Liver (tissue), 9 donors: ENCODE data around the gene CATSPER3. TPM values are rescaled to one million over a fixed set of nuclear protein-coding genes. Genes with fewer than 3 reads are reported as not detected.

Experiments used
- DNase-seq: peaks from one replicate; pipeline ENCODE4 v3.0.0-alpha.2; 2017; ENCODE audit warnings: low spot score
- H3K27ac ChIP-seq, 2 donors: one replicate each; pipeline ENCODE4 v1.7.0; 2013; ENCODE audit warnings: inconsistent platforms in 2 of 2, low read length in 2 of 2, control low read depth in 1 of 2, low read depth in 1 of 2, mild to moderate bottlenecking in 1 of 2
- H3K27me3 ChIP-seq, 4 donors: one replicate each; pipeline versions ENCODE4 v1.6.1 to v1.7.0; 2013; ENCODE audit warnings: low read length in 3 of 4, inconsistent platforms in 1 of 4, mild to moderate bottlenecking in 1 of 4, moderate library complexity in 1 of 4; ENCODE audit not compliant: control insufficient read depth in 4 of 4, insufficient read depth in 4 of 4
- H3K36me3 ChIP-seq, 4 donors: one replicate each; pipeline versions ENCODE4 v1.6.1 to v1.7.0; 2013; ENCODE audit warnings: low read length in 3 of 4, mild to moderate bottlenecking in 3 of 4, low read depth in 1 of 4, moderate library complexity in 1 of 4; ENCODE audit not compliant: control insufficient read depth in 4 of 4, insufficient read depth in 3 of 4
- H3K4me1 ChIP-seq, 4 donors: one replicate each; pipeline versions ENCODE4 v1.6.1 to v1.7.0; 2013; ENCODE audit warnings: low read length in 3 of 4, mild to moderate bottlenecking in 3 of 4, moderate library complexity in 1 of 4; ENCODE audit not compliant: control insufficient read depth in 4 of 4, insufficient read depth in 4 of 4
- H3K4me3 ChIP-seq, 3 donors: one replicate each; pipeline versions ENCODE4 v1.6.1 to v1.7.0; 2013; ENCODE audit warnings: low read length in 3 of 3, control low read depth in 1 of 3, low read depth in 1 of 3, mild to moderate bottlenecking in 1 of 3
- H3K9ac ChIP-seq, 2 donors: one replicate each; pipeline ENCODE4 v1.7.0; 2013; ENCODE audit warnings: low read length in 2 of 2, mild to moderate bottlenecking in 2 of 2, moderate library complexity in 2 of 2, control low read depth in 1 of 2, low read depth in 1 of 2
- H3K9me3 ChIP-seq, 4 donors: one replicate each; pipeline versions ENCODE4 v1.6.1 to v1.7.0; 2013; ENCODE audit warnings: low read length in 3 of 4; ENCODE audit not compliant: control insufficient read depth in 4 of 4
- ATF3 ChIP-seq: IDR thresholded peaks from 2 replicates; pipeline ENCODE4 v1.6.1; 2016; ENCODE audit warnings: antibody characterized with exemption
- CTCF ChIP-seq: fragments of 150-350 bp; IDR thresholded peaks from 2 replicates; pipeline ENCODE4 v1.5.1; 2017; ENCODE audit warnings: improper control_type of control experiment, low read depth, low read length; ENCODE audit not compliant: missing input control
- EGR1 ChIP-seq, 2 donors: IDR thresholded peaks; 2 replicates each; pipeline ENCODE4 v1.6.1; 2016 to 2018; ENCODE audit warnings: antibody characterized with exemption in 2 of 2, low read depth in 2 of 2
- FOXA1 ChIP-seq: IDR thresholded peaks from 2 replicates; pipeline ENCODE4 v1.6.1; 2016; ENCODE audit warnings: antibody characterized with exemption
- FOXA2 ChIP-seq: IDR thresholded peaks from 2 replicates; pipeline ENCODE4 v1.6.1; 2016; ENCODE audit warnings: antibody characterized with exemption
- GABPA ChIP-seq, 2 donors: IDR thresholded peaks in 1 of 2; conservative IDR thresholded peaks in 1 of 2; 2 replicates each; pipeline ENCODE4 v1.6.1; 2016; ENCODE audit warnings: antibody characterized with exemption in 2 of 2, mild to moderate bottlenecking in 1 of 2, moderate library complexity in 1 of 2
- HNF4A ChIP-seq, 2 donors: conservative IDR thresholded peaks; 2 replicates each; pipeline ENCODE4 v1.6.1; 2016; ENCODE audit warnings: antibody characterized with exemption in 2 of 2, mild to moderate bottlenecking in 2 of 2
- HNF4G ChIP-seq: IDR thresholded peaks from 2 replicates; pipeline ENCODE4 v1.6.1; 2016; ENCODE audit warnings: antibody characterized with exemption
- JUND ChIP-seq, 2 donors: IDR thresholded peaks; 2 replicates each; pipeline ENCODE4 v1.6.1; 2016; ENCODE audit warnings: antibody characterized with exemption in 2 of 2
- MAX ChIP-seq: IDR thresholded peaks from 2 replicates; pipeline ENCODE4 v1.6.1; 2016; ENCODE audit warnings: antibody characterized with exemption
- NR2F2 ChIP-seq: IDR thresholded peaks from 2 replicates; pipeline ENCODE4 v1.6.1; 2016; ENCODE audit warnings: antibody characterized with exemption
- RAD21 ChIP-seq, 2 donors: IDR thresholded peaks; 2 replicates each; pipeline ENCODE4 v1.6.1; 2016; ENCODE audit warnings: antibody characterized with exemption in 2 of 2, mild to moderate bottlenecking in 2 of 2
- REST ChIP-seq: IDR thresholded peaks from 2 replicates; pipeline ENCODE4 v1.6.1; 2016; ENCODE audit warnings: antibody characterized with exemption, mild to moderate bottlenecking
- RXRA ChIP-seq, 2 donors: IDR thresholded peaks; 2 replicates each; pipeline ENCODE4 v1.6.1; 2017 to 2018; ENCODE audit warnings: antibody characterized with exemption in 2 of 2, mild to moderate bottlenecking in 1 of 2
- SP1 ChIP-seq: IDR thresholded peaks from 2 replicates; pipeline ENCODE4 v1.6.1; 2018; ENCODE audit warnings: antibody characterized with exemption, mild to moderate bottlenecking
- TAF1 ChIP-seq: conservative IDR thresholded peaks from 2 replicates; pipeline ENCODE4 v1.6.1; 2016; ENCODE audit warnings: antibody characterized with exemption, mild to moderate bottlenecking
- ZBTB33 ChIP-seq: IDR thresholded peaks from 2 replicates; pipeline ENCODE4 v1.6.1; 2016; ENCODE audit warnings: antibody characterized with exemption
- WGBS: extraction: QIAGEN DNeasy Blood & Tissue Kit; methylation state at CpG from one replicate; pipeline ENCODE4 v1.1.7; 2013; 5-methylcytosine and 5-hydroxymethylcytosine counted together
- polyA plus RNA-seq, 2 donors: library from polyadenylated mRNA; stranded (reverse) in 1 of 2; unstranded in 1 of 2; fragments of 200-250 nt in 1 of 2; fragments of >200 nt in 1 of 2; fragmentation: Nextera tagmentation in 1 of 2; extraction: Ambion mirVana in 1 of 2; gene quantifications; one replicate each; pipeline versions ENCODE4 v1.2.1 to v1.2.3, GENCODE V29; 2013 to 2015
- total RNA-seq, 2 donors: library from RNA; depleted of rRNA; stranded (reverse); fragments of >200 nt; gene quantifications; one replicate each; pipeline ENCODE4 v1.2.3, GENCODE V29; 2014
- donor health status: healthy.
- donor health status: healthy.
- donor health status: healthy.
- donor health status: healthy.
- donor health status: healthy.

CATSPER3 gene
- total and polyA plus RNA-seq, 4 donors: 0.28 to 0.37 (median 0.34) TPM

- Histone ChIP-seq H3K27me3 (no peaks in the 10 kb centered on the region), H3K9ac (no peak overlapping the region), H3K4me3 (no peak overlapping the region), H3K36me3 (no peaks in the 10 kb centered on the region), H3K27ac (no peak overlapping the region), H3K9me3 (no peaks in the 10 kb centered on the region), H3K4me1 (no peaks in the 10 kb centered on the region)
- DNase-seq: no peak
- no peak for TF ChIP-seq NR2F2
- no peak for TF ChIP-seq RXRA (IDR thresholded peaks at IDR 0.05)
- no peak for TF ChIP-seq FOXA1
- TF ChIP-seq HNF4A (conservative IDR thresholded peaks at IDR 0.05): no peak
- no peak for TF ChIP-seq FOXA2
- no peak for TF ChIP-seq RAD21 (IDR thresholded peaks at IDR 0.05)
- TF ChIP-seq JUND (IDR thresholded peaks at IDR 0.05): no peak
- no peak for TF ChIP-seq ATF3
- no peak for TF ChIP-seq EGR1 (IDR thresholded peaks at IDR 0.05; ENCODE audit: low read depth in 2 of 2)
- TF ChIP-seq TAF1: no peak
- TF ChIP-seq MAX: no peak
- no peak for TF ChIP-seq CTCF
- no peak for TF ChIP-seq REST
- no peak for TF ChIP-seq HNF4G
- TF ChIP-seq ZBTB33: no peak
- TF ChIP-seq SP1: no peak
- no peak for TF ChIP-seq GABPA (IDR thresholded peaks at IDR 0.05 in 1 of 2, conservative IDR thresholded peaks at IDR 0.05 in 1 of 2)
- 98% methylated on average over 2 of the region's 2 CpGs for WGBS
Measured at GRCh38 chr5:134993161-134993560, 25.5 kb downstream of the CATSPER3 start.
